Measurements from ENCODE around the gene MFSD11.
A peak's percentile ranks its signal among the peaks of the same experiment; 100 is the strongest.
"Not testable (repeated sequence)": the region's sequence is repeated elsewhere in the genome, so short reads cannot be mapped to it uniquely, and the experiment has no call there.

Gene MFSD11

DNA sequence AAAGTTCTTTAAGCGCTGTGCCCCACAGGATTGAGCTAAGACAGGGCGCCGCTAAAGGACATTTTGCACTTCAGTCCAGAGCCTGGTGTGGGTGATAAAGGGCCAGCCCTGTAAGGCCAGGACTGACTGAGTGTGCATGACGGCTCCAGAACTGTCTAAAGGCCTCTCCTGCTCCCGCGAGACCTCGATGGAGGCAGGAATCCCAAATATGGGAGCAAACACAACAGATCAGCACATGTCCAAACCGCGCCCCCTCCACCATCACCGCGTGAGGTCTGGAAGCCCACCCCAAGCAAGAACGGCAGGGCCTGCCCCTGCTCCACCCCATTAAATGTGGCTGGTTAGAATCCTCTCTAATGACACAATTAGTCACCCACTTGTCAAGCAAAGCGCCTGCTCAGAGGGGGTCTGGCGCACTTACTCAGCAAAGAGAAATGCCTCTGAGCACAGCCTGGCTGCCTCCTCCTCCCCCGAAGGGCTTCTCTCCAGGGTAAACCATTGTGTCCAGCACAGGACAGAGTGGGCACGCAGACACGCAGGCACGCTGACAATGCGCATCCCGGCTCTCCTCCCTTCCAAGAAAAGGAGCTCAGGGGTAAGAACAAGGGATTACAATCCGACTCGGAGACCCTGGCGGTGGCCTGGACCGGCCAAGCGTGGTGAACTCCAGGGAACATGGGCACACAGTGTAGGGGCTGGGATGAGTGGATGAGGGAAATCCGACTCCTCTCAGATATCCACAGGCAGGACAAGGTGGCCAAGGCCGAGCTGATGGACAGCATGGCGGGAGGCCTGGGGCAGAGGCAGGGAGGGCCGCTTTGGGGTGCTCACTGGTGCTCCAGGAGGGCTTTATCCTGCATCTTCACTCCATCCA, 28.6 kb upstream of the MFSD11 start:
- H3K27ac ChIP-seq (ENCODE audit: low read depth, low read length), result peak overlapping the region; percentile 86
- no peaks in the 10 kb centered on the region for H3K9me3 ChIP-seq (ENCODE audit: control insufficient read depth in 1 of 2, low read length in 2 of 2)
- H3K4me3 ChIP-seq (ENCODE audit: low read depth in 1 of 2, low read length in 2 of 2), result peak overlapping the region; percentile 31 to 61
- H3K36me3 ChIP-seq (ENCODE audit: control insufficient read depth in 1 of 2, insufficient read depth in 2 of 2, low read length in 2 of 2), result peaks cover 0 to 17% of the 10 kb centered on the region in 2 donors
- H3K27me3 ChIP-seq (ENCODE audit: control insufficient read depth in 1 of 2, insufficient read depth in 2 of 2, low read length in 2 of 2), result no peaks in the 10 kb centered on the region
- H3K4me1 ChIP-seq (ENCODE audit: control insufficient read depth in 1 of 2, insufficient read depth in 2 of 2, low read length in 2 of 2), result peaks cover 12 to 13% of the 10 kb centered on the region in 2 donors
- peak overlapping the region; percentile 64 to 70 for H3K9ac ChIP-seq (ENCODE audit: low read depth in 1 of 2, low read length in 2 of 2)

DNA sequence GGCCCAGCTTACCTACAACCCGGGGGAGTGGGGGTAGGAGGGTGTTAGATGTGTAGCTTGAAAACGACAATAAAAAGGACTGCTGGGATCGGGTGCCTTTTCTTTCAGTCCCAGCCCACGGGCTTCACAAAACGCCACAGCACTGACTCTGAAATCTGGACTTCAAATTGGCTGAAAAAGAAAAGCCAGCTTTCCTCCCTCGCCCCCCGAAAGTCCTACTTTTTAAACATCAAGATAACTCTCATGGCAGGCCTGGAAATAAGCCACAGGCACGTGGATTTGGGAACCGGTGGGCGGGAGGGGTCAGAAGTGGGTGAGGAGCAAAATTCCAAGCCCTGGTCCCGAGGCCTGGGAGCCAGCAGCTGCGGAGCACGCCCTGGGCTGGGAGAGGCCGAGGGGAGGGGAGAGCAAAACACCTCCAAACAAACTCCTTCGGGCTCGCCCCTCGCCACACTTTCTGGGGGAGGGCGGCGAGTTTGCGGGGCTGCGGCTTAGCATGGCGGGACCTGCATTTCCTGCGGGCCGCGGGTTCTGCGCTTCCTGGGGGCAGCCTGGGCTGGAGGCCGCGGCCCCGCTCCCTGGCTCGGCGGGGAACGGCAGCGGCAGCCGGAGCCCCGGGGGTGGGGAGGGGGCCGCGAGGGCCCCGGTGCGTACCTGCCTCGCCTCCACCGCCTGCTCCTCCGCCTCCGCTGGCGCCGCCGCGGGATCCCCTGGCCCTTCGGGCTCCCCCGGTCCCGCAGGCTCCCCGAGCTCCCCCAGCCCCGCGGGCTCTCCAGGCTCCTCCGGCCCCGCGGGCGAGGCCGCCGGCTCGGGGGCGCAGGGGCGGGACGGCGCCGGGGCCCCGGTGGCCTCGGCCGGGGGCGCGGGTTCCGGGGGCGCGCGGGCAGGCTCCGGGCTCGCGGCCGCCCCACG, 27.7 kb upstream of the MFSD11 start:
- Histone ChIP-seq H3K36me3 (ENCODE audit: control insufficient read depth in 1 of 2, insufficient read depth in 2 of 2, low read length in 2 of 2) (peaks cover 0 to 19% of the 10 kb centered on the region in 2 donors), H3K4me3 (ENCODE audit: low read depth in 1 of 2, low read length in 2 of 2) (peak overlapping the region; percentile 31 to 61), H3K27ac (ENCODE audit: low read depth, low read length) (peak overlapping the region; percentile 86), H3K4me1 (ENCODE audit: control insufficient read depth in 1 of 2, insufficient read depth in 2 of 2, low read length in 2 of 2) (peaks cover 15 to 16% of the 10 kb centered on the region in 2 donors), H3K9ac (ENCODE audit: low read depth in 1 of 2, low read length in 2 of 2) (peak overlapping the region; percentile 64 to 70)
- not testable (repeated sequence) for H3K9me3 ChIP-seq (ENCODE audit: control insufficient read depth in 1 of 2, low read length in 2 of 2); H3K27me3 ChIP-seq (ENCODE audit: control insufficient read depth in 1 of 2, insufficient read depth in 2 of 2, low read length in 2 of 2)

DNA sequence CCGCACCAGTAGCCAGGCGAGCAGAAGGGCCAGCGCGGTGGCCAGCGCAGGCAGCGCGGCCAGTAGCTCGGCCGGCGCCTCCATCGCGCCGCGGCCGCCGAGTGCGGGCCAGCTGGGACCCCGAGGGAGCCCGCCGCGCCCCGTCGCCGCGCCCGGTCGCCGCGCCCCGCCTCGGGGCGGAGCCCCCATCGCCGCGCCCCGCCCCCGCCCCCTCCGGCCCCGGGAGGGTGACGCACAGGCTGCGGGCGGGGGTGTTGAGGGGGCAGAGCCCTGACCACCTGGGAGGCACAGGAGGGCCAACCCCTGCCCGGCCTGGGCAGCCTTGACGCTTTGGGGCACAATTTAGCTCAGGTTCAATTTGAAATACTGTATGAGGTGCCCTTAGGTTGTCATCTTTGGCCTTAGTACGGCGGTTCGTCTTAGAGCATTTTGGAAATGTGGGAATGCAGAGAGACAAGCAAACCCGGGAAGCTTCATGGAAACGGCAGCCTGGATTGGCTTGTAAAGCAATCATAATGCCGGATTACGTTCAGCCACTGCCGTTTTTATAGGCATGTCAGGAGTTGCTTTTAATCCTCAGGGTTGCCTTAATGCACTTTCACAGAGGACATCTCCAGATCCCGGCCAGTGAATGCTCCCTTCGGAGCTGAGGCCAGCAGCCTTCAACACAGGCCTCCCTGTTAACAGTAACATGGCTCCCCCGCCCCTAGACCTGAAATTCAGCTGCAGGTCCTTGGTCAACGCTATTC, 26.9 kb upstream of the MFSD11 start, which contains the start of gene MXRA7:
Gene MXRA7 (minus strand): TSS at position 103 of the 749 bp plus-strand sequence. CDS start 19 bp downstream, at position 84.
- H3K36me3 ChIP-seq (ENCODE audit: control insufficient read depth in 1 of 2, insufficient read depth in 2 of 2, low read length in 2 of 2), result peaks cover 2 to 27% of the 10 kb centered on the region in 2 donors
- H3K9ac ChIP-seq (ENCODE audit: low read depth in 1 of 2, low read length in 2 of 2), result peak within 1 kb of the TSS; percentile 64 to 70
- H3K4me3 ChIP-seq (ENCODE audit: low read depth in 1 of 2, low read length in 2 of 2), result peak within 1 kb of the TSS; percentile 62 to 66
- peaks cover 21 to 23% of the 10 kb centered on the region in 2 donors for H3K4me1 ChIP-seq (ENCODE audit: control insufficient read depth in 1 of 2, insufficient read depth in 2 of 2, low read length in 2 of 2)
- peak within 1 kb of the TSS; percentile 86 for H3K27ac ChIP-seq (ENCODE audit: low read depth, low read length)
- no peaks in the 10 kb centered on the region for H3K9me3 ChIP-seq (ENCODE audit: control insufficient read depth in 1 of 2, low read length in 2 of 2)
- H3K27me3 ChIP-seq (ENCODE audit: control insufficient read depth in 1 of 2, insufficient read depth in 2 of 2, low read length in 2 of 2), result no peaks in the 10 kb centered on the region

DNA sequence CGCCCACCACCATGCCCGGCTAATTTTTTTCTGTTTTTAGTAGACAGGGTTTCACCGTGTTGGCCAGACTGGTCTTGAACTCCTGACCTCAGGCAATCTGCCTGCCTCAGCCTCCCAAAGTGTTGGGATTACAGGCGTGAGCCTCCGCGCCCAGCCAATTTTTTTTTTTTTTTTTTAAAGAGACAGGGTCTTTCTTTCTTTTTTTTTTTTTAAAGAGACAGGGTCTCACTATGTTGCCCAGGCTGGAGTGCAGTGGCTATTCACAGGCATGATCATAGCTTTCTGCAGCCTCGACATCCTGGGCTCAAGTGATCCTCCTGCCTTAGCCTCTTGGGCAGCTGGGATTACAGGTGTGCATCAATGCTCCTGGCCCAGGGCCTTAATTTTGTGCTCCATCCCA, 25.6 kb upstream of the MFSD11 start:
- H3K4me1 ChIP-seq (ENCODE audit: control insufficient read depth in 1 of 2, insufficient read depth in 2 of 2, low read length in 2 of 2), result peaks cover 25 to 33% of the 10 kb centered on the region in 2 donors
- peaks cover 5 to 40% of the 10 kb centered on the region in 2 donors for H3K36me3 ChIP-seq (ENCODE audit: control insufficient read depth in 1 of 2, insufficient read depth in 2 of 2, low read length in 2 of 2)
- H3K9me3 ChIP-seq (ENCODE audit: control insufficient read depth in 1 of 2, low read length in 2 of 2); H3K9ac ChIP-seq (ENCODE audit: low read depth in 1 of 2, low read length in 2 of 2); H3K27ac ChIP-seq (ENCODE audit: low read depth, low read length); H3K27me3 ChIP-seq (ENCODE audit: control insufficient read depth in 1 of 2, insufficient read depth in 2 of 2, low read length in 2 of 2); H3K4me3 ChIP-seq (ENCODE audit: low read depth in 1 of 2, low read length in 2 of 2): not testable (repeated sequence)

DNA sequence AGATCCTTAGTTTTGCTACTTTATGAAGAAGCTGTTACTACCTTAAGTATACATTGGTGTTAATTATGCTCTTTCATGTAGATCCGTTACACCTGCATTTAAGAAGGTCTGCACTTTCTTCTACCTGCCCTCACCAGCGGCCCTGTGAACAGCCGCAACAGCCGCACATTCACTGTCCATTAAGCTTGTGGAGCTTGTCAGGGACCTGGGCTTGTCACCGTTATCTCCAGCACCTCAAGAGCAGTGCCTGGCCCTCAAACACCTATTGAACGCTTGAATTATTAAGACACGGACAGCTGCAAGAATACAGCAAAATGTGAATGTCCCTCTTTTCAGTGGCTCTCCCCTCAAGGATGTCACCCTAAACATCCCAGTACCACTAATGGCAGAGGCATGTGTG, 24.2 kb upstream of the MFSD11 start:
- Histone ChIP-seq H3K9me3 (ENCODE audit: control insufficient read depth in 1 of 2, low read length in 2 of 2) (no peaks in the 10 kb centered on the region), H3K4me3 (ENCODE audit: low read depth in 1 of 2, low read length in 2 of 2) (no peak overlapping the region), H3K36me3 (ENCODE audit: control insufficient read depth in 1 of 2, insufficient read depth in 2 of 2, low read length in 2 of 2) (peaks cover 13 to 52% of the 10 kb centered on the region in 2 donors), H3K4me1 (ENCODE audit: control insufficient read depth in 1 of 2, insufficient read depth in 2 of 2, low read length in 2 of 2) (peaks cover 22 to 33% of the 10 kb centered on the region in 2 donors), H3K27ac (ENCODE audit: low read depth, low read length) (no peak overlapping the region), H3K9ac (ENCODE audit: low read depth in 1 of 2, low read length in 2 of 2) (no peak overlapping the region), H3K27me3 (ENCODE audit: control insufficient read depth in 1 of 2, insufficient read depth in 2 of 2, low read length in 2 of 2) (no peaks in the 10 kb centered on the region)

DNA sequence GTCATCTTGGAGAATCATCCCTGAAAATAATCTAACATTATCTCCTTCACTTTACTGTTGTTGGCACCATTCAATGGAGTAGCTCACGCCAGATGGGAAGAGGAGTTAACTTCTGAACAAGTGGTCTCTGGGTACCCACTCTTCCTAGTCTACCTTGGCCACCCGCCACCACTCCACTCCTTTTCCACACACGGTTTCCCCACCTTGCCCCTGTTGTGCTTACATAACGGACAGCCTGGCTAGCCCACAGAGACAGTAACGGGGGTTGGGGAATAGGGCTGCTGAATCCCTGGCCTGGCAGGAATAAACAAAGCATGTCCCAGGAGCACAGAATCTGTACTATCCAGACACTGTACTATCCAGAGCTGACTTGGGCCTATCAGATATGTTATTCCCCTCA, 23.6 kb upstream of the MFSD11 start:
- no peaks in the 10 kb centered on the region for H3K9me3 ChIP-seq (ENCODE audit: control insufficient read depth in 1 of 2, low read length in 2 of 2)
- no peak overlapping the region for H3K9ac ChIP-seq (ENCODE audit: low read depth in 1 of 2, low read length in 2 of 2)
- no peak overlapping the region for H3K4me3 ChIP-seq (ENCODE audit: low read depth in 1 of 2, low read length in 2 of 2)
- no peaks in the 10 kb centered on the region for H3K27me3 ChIP-seq (ENCODE audit: control insufficient read depth in 1 of 2, insufficient read depth in 2 of 2, low read length in 2 of 2)
- no peak overlapping the region for H3K27ac ChIP-seq (ENCODE audit: low read depth, low read length)
- H3K36me3 ChIP-seq (ENCODE audit: control insufficient read depth in 1 of 2, insufficient read depth in 2 of 2, low read length in 2 of 2), result peaks cover 16 to 58% of the 10 kb centered on the region in 2 donors
- peaks cover 22 to 33% of the 10 kb centered on the region in 2 donors for H3K4me1 ChIP-seq (ENCODE audit: control insufficient read depth in 1 of 2, insufficient read depth in 2 of 2, low read length in 2 of 2)

DNA sequence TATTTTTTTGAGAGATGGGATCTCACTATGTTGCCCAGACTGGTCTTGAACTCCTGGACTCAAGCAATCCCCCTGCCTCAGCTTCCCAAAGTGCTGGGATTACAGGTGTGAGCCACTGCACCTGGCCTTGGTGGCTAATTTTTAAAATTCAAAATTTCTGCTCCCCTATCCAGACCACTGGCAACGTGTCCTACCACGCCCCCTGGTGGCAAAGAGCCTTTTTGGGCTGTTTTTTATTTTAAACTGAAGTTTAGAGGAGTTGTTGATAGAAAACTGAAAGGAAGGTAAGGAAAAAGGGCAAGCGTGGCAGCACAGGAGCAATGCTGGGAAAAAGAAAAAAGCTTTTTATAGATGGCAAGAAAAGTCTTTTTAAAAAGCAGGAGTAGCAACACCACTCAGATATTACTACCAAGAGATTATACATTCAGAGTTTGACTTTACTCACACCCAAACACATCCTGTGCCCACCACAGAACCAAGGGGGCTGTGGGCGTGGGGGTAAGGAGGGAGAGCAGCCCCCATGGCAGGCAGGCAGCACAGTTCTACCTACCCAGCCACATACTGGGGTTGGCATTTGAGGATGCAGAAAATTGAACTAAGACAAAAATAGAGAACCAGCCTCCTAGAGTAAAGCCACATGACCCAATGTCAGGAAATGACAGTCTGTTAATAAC, 23.0 kb upstream of the MFSD11 start:
- no peak overlapping the region for H3K9ac ChIP-seq (ENCODE audit: low read depth in 1 of 2, low read length in 2 of 2)
- no peaks in the 10 kb centered on the region for H3K27me3 ChIP-seq (ENCODE audit: control insufficient read depth in 1 of 2, insufficient read depth in 2 of 2, low read length in 2 of 2)
- no peaks in the 10 kb centered on the region for H3K9me3 ChIP-seq (ENCODE audit: control insufficient read depth in 1 of 2, low read length in 2 of 2)
- H3K4me3 ChIP-seq (ENCODE audit: low read depth in 1 of 2, low read length in 2 of 2), result no peak overlapping the region
- peaks cover 17 to 64% of the 10 kb centered on the region in 2 donors for H3K36me3 ChIP-seq (ENCODE audit: control insufficient read depth in 1 of 2, insufficient read depth in 2 of 2, low read length in 2 of 2)
- no peak overlapping the region for H3K27ac ChIP-seq (ENCODE audit: low read depth, low read length)
- H3K4me1 ChIP-seq (ENCODE audit: control insufficient read depth in 1 of 2, insufficient read depth in 2 of 2, low read length in 2 of 2), result peaks cover 22 to 27% of the 10 kb centered on the region in 2 donors

DNA sequence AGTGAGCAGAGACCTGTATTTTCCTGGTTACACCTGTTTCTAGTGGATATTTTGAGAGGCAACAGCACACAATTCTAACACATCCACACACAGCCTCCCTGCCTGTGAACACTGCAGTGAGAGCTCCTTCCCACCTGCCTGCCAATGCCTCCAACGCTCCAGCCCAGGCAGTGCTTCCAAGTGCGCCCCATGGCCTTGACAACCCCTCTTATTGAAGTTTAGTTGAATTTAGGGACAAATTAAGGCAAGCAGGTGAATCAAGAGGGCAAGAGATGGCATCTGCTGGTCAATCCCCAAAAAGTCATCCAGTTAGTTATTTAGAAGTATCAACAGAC, 22.5 kb upstream of the MFSD11 start:
- H3K4me3 ChIP-seq (ENCODE audit: low read depth in 1 of 2, low read length in 2 of 2), result no peak overlapping the region
- H3K27me3 ChIP-seq (ENCODE audit: control insufficient read depth in 1 of 2, insufficient read depth in 2 of 2, low read length in 2 of 2), result no peaks in the 10 kb centered on the region
- H3K36me3 ChIP-seq (ENCODE audit: control insufficient read depth in 1 of 2, insufficient read depth in 2 of 2, low read length in 2 of 2), result peaks cover 22 to 69% of the 10 kb centered on the region in 2 donors
- no peak overlapping the region for H3K27ac ChIP-seq (ENCODE audit: low read depth, low read length)
- H3K9me3 ChIP-seq (ENCODE audit: control insufficient read depth in 1 of 2, low read length in 2 of 2), result no peaks in the 10 kb centered on the region
- H3K9ac ChIP-seq (ENCODE audit: low read depth in 1 of 2, low read length in 2 of 2), result no peak overlapping the region
- peaks cover 22 to 25% of the 10 kb centered on the region in 2 donors for H3K4me1 ChIP-seq (ENCODE audit: control insufficient read depth in 1 of 2, insufficient read depth in 2 of 2, low read length in 2 of 2)

DNA sequence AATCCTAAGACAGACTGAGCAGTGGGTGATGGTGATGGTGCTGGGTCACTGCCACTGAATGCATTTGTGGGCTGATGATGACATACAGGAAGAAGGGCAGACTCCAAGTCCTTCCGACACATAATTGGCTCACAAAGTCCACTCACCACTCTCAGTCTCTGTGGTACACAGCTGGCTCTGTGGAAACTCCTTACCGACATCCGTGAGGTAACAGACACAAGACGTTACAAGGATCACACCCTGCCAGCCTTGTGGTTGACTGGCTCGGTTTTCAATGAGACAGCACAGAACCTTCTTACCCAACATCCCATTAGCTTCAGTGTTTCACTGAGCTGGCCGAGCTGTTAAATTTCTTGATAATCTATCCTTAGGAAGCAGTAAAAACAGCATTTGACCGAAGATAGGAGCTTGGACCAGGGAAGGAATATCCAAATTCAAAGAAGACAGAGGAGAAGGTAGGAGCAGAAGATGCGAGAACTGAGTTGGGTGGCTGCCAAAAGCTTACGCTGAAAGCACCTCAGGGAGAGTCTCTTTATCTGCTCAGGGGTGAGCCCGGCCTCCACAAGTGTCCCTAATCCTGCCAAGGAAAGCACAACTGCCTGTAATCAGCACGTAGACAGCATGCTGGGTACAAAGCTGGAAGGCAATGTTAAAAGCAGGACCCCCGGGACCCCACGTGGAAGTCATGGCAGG, 21.6 kb upstream of the MFSD11 start:
- Histone ChIP-seq H3K9me3 (ENCODE audit: control insufficient read depth in 1 of 2, low read length in 2 of 2) (no peaks in the 10 kb centered on the region), H3K4me3 (ENCODE audit: low read depth in 1 of 2, low read length in 2 of 2) (no peak overlapping the region), H3K27me3 (ENCODE audit: control insufficient read depth in 1 of 2, insufficient read depth in 2 of 2, low read length in 2 of 2) (no peaks in the 10 kb centered on the region), H3K9ac (ENCODE audit: low read depth in 1 of 2, low read length in 2 of 2) (peak overlapping the region in 1 of 2 donors; percentile 19), H3K4me1 (ENCODE audit: control insufficient read depth in 1 of 2, insufficient read depth in 2 of 2, low read length in 2 of 2) (peaks cover 18 to 22% of the 10 kb centered on the region in 2 donors), H3K36me3 (ENCODE audit: control insufficient read depth in 1 of 2, insufficient read depth in 2 of 2, low read length in 2 of 2) (peaks cover 29 to 78% of the 10 kb centered on the region in 2 donors), H3K27ac (ENCODE audit: low read depth, low read length) (no peak overlapping the region)

All from duodenal mucosa (tissue), 2 donors.